HG03469 (cell line): ENCODE measurements around the gene CACNG4.
"Not testable (repeated sequence)": the region's sequence is repeated elsewhere in the genome, so short reads cannot be mapped to it uniquely, and the experiment has no call there.

ENCODE experiments used
- ATAC-seq: cut with Tn5 transposase; IDR thresholded peaks from one replicate; pipeline ENCODE4 v1.9.1; 2021; ENCODE audit warnings: mild to moderate bottlenecking, moderate library complexity, moderate number of reproducible peaks; ENCODE audit not compliant: unreplicated experiment

The CACNG4 gene

DNA sequence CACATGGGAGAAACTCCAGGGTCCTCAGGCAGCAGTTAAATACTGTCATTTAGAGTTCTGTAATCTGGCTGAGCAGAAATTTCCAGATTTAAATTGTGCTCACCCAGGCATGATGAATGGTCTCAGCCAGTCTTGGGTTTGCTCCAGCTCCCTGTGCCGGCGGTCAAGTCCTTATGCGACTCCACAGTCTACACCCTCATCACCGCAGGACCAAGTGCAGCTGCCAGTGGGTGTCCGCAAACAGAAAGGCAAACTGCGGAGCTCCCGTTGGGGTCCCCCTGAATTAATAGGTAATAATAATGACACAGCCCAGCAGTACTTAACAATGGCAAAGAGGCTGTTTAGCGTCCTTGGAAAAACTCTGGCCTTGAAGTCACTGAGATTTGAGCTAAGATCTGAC is 3.9 kb upstream of the CACNG4 start:
- ATAC-seq, result no peak

DNA sequence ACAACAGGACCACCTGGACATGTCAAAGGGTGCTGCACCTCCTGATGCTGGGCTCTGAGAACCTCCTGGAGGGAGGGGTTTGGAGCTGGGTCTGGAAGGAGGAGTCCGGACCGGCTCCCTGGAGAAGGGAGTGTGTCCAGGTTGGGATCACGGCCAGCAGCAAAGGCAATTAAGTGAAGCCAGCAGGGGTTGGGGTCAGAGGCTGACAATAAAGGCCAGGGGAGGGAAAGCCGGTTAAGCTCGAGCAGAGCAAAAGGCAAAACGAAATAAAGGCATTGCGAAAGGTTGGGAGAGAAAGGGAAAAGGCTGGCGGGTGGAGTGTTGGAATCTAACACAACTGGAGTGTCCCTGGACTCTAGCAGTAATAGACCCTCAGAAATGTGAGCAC is 992 bp upstream of the CACNG4 start:
- no peak for ATAC-seq

DNA sequence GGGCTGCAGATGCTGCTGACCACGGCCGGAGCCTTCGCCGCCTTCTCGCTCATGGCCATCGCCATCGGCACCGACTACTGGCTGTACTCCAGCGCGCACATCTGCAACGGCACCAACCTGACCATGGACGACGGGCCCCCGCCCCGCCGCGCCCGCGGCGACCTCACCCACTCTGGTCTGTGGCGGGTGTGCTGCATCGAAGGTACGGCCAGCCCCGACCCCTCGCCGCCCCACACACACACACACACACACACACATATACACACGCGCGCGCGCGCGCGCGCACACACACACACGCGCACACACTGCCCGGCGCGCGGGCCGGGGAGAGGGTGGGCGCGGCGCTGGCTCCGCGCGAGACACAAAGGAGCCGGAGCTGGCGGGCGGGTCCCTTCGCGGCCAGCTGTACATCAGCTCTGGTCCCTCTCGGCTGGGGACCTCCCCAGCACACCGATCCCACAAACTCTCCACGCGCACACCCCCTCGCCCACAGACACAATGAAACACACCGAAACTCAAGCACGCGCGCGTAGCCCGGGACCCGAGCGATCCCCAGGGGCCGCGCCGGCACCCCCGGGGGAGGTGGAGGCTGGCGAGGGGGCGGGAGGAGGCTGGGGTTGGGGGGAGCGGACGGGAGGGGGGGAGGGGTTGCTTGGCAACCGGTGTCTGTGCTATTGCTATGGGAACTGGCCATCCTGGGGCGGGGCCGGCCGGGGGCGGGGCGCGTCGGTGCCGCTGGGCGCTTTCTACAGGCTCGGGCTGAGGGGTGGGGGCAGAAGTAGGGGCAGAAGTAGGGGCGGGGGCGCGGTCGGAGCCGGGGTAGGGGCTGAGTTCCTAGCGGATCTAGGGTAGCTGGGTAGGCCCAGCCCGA is 658 bp downstream of the CACNG4 start:
- ATAC-seq, result no peak

DNA sequence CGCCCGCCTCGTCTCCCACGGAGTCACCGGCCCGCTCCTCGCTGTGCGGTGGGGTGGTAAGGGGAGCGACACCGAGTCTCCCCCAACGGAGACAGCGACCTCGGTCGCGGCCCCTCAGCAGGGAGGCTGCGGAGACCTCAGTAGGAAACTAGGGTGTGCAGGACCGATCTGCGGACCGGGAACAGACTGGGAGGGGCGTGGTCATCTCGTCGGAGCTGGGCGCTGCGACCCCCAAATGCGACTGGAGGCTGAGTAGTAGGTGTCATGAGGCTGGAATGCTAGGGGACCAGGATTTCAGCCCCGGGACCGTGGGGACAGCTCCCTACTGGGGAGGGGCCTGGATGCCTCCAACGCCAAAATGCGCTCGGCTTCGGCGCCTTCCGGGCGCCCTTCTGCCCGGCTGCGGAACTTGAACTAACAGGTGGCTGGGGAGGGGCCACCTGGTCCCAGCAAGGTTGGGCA is 1.3 kb downstream of the CACNG4 start:
- ATAC-seq, result no peak

DNA sequence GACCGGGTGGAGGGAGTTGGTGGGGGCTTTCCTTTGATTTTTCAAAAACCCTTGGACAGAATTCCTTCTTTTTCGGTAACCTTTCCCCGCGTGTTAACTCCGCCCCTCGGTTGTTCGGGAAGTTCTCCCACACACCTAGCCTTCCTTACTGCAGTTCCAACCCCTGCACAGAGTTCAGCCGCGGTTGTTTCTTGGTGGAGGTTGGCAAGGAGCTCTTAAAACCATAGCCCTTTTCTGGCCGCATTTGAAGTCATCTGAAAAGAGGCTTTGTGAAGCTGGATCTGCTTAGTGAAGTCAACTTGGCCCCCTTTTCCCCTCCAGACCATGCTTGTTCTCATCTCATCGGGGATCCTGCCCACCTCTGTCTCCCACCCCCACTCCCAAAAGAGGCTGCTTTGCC is 1.8 kb downstream of the CACNG4 start:
- ATAC-seq, result no peak

DNA sequence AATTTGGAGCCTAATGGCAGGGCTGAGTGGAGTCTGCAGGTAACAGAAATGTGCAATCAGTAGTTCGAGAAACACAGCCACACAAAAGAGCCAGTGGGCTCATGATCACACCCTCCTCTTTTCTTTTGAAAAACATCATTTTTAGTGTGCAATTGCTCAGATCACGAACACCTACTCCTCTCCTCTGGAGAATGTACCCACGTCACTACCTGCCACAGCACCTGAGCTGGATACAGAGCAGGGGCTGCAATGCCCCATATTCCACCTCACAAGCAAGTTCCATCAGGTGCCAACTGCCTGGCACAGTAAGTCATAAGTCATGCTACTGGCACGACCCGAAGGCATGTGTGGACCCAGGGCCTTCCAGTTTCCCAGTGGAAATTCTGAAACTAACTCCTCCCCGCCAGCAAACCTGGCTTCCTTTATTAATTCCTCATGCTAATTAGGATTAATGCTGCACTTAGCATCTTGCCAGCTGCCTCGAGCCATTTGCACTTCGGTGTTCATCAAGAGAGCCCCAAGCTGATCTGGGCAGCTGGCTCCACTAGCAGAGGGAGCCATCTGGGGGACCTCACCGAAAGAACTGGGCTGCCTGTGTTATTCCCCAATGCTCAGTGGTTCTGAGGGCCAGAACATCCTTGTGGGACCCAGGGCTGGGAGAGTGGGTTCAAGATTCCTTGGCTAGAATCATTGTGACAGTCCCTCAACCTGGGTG is 2.4 kb downstream of the CACNG4 start:
- no peak for ATAC-seq

DNA sequence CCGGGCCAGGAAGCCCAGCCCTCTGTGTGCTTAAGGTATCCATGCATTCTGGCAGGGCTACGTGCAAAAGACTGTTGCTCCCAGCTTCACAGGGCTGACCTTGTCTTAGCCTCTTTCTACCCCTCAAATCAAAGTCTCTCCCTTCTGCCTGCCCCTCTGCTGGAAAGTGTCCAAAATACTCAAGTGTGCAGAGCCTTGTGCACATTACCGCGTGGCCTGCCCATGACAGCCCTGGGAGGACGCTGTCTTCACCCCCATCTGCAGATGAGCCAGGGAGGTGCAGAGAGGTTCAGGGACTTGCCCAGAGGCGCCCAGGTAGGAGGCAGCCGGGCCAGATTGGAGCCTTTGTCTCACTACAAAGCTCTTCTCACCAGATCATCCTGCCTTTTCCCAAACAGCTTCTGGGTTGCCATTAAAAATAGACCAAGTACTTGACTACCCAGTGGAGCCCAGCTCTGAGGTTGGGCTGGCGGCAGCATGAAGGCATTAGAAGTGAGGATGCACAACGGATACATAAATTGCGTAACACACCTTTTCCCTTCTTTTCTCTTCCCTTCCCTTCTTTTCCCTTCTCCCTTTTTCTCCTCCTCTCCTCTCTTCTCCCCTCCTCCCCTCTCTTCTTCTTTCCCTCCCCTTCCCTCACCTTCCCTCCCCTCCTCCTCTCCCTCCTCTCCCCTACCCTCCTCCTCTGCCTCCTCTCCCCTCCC is 3.5 kb downstream of the CACNG4 start:
- ATAC-seq, result no peak

DNA sequence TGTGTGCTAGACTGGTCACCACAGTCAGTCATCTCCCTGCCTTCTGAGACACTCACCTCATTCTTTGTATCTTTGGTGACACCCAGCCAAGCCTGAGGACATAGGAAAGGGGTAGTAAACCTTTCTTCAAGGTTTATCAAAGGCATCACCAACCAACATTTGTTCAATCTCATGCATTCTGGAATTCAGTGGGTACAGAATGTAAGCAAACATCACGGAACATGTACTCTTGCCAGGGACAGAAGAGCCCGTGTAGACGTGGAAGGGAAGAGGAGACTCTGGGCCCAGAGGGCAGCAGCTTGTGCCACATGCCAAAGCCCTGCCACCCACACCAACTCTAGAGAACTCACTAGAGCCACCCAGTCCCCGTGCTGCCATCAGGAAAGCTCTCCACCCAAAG is 4.4 kb downstream of the CACNG4 start:
- no peak for ATAC-seq

DNA sequence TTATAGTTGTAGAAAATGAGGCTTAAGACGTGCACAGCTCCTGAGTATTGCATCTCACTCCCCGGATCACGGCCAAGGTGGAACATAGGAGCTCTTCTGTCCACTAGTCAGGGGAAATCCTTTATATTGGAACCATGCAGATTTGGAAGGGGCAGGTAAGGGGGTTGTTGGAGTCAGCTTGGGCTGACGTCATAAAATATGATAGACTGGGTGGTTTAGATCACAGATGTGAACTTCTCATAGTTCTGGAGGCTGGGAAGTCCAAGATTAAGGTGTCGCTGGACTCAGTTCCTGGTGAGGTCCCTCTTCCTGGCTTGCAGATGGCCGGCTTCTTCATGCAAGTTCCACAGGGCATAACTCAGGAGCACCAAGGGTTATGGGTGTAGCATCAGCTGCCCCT is 5.6 kb downstream of the CACNG4 start:
- no peak for ATAC-seq

DNA sequence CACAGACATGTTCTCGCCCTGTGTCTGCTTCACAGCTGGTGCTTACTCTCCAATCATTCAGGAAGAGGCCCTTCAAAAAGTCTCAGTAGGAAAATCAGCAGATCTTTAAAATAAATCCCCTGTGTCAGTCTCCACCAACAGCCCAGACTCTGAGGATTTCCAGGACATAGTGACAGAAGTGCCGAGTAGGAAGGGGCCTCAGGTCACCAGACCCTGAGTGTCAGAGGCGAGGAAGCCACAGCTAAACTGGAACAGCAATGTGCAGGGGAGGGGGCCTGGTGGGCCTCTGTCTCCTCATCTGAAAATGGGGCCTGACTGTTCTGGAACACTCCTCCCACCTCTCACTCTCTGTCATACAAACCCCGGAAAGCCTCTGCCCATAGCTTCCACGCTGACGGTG is 6.3 kb downstream of the CACNG4 start:
- no peak for ATAC-seq

DNA sequence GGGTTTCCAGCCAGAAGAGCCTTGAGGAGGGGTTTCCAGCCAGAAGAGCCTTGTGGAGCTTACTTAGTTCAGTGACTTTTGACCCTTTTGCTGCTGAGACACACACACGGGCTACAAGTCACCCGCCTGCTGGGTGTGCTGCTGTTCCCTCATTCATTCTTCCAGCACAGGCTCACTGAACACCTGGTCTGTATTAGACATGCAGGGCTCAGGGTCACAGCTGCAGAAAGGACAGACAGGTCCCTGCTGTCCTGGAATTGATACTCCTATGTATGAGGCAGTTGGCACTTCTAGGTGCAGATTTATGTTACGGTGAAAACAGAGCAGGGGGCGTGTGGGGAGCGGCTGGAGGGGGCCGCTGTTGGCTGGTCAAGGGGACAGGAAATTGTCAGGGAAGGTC is 6.8 kb downstream of the CACNG4 start:
- no peak for ATAC-seq

DNA sequence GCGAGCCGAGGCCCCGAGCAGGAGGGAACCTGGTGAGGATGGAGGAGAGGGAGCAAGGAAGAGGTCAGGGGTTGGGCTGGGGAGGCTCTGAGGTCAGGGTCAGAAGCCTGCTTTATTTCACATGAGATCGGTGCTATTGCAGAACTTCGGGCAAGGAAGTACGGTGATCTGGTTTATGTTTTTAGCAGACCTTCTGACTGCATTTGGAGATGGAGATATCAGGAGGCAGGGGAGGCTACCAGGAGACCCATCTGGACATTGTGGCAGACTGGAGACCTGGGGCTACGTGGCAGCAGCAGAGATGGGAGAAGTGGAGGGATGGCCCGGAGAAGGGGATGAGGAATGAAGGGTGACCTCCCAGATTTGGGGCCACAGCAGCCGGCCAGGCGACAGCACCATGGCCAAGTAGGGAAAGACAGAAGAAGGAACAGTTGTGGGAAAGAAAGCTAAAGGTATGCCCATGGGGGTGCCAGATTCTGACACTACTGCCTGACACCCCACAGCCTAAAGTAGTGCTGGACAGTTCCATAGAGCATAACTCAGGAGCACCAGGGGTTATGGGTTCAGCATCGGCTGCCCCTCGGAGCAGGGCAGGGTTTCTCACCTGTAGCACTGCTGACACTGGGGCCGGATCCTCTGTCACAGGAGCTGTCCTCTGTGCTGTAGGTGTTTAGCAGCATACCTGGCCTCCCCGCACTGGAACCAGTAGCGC is 7.4 kb downstream of the CACNG4 start:
- ATAC-seq, result no peak

DNA sequence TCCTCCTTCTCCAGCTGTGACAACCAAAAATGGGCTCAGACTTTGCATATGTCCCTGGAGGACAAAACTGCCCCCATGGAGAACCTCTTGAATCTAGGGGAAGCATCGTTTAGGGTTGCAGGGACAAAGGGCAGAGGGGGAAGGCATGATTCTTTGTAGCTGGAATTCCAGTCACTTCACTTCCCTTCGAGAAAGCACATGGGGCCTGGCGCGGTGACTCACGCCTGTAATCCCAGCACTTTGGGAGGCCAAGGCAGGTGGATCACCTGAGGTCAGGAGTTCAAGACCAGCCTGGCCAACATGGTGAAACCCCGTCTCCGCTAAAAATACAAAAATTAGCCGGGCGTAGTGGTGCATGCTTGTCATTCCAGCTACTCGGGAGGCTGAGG is 7.9 kb downstream of the CACNG4 start:
- ATAC-seq, result not testable (repeated sequence)

DNA sequence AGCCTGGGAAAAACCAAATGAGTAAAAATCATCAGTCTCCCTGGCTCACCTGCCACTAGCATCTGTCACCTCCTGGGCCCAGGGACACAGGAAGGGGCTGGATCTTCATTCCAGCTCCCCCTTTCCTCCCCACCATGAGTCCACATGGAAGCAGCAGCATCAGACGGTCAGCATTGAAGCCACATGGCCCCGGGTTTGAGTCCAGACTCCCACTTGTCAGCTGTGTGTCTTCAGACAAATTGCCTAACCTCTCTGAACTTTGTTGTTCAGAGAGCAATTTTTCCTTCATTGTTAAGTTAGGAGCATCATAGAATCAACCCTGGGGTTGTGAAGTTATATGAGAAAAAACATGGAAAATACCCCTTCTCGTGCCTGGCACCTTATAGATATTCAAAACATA is 10.7 kb downstream of the CACNG4 start:
- ATAC-seq, result no peak

DNA sequence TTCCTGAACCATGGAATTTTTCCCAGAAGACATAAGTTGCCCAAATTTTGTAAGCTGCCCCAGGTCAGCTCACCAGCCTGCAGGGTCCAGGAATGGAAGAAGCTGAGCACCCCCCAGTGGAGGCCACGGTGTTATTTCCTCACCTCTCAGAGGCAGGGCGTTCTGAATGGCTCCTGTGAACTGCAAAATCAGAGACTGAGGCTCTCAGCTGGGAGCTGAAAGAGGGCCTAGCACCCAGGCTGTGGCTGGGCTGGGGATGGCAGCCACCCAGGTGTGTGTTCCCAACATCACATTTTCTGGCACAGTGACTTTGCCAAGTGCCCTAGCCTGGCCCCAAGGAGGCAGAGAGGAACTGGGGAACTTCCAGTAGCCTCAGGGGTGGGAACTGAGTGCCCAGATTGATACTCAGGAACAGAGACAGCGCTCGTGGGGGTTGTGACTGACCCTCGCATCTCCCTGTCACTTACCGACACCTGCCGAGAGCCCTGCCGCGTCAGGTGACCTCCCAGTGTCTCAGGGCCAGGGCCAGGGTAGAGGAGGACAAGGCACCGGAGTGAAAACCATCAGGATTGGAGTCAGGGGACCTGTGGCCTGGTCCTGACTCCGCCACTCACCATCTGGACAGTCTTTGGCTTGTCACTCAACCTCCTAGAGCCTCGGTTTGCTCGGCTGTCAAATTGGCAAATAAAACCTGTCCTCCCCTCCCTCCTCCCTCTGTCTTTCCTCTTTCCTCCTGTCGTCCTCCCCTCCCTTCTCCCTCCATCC is 11.3 kb downstream of the CACNG4 start:
- ATAC-seq, result no peak

DNA sequence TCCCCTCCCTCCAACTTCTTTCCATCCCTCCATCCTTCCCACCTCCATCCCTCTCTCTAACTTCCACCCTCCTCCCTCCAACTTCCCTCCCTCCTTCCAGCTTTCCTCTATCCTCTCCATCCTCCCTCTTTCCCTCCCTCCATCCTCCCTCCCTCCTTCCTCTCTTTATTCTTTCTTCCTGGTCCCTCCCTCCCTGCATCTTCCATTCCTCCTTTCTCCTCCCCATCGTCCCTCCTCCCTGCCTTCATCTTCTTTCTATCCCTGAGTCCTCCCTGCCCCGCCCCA is 11.8 kb downstream of the CACNG4 start:
- ATAC-seq, result no peak

DNA sequence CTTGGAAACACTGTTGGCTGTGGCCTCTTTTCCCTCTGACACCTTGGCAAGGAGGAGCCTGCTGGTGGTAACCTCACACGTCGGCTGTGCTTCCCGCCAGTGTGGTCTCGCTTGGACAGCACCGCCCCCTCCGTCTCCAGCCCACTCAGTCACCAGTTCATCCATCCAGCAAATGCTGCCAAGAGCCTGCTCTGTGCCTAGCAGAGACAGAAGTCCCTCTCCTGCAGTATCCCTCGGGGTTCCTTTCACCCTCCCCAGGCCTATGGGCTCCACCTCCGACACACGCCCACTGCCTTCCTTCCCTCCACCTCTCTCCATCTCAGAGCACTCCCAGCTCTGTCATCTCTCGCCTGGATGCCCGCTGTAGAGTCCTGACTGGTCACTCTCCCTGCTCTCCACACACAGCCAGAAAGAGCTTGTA is 12.3 kb downstream of the CACNG4 start:
- ATAC-seq, result no peak

DNA sequence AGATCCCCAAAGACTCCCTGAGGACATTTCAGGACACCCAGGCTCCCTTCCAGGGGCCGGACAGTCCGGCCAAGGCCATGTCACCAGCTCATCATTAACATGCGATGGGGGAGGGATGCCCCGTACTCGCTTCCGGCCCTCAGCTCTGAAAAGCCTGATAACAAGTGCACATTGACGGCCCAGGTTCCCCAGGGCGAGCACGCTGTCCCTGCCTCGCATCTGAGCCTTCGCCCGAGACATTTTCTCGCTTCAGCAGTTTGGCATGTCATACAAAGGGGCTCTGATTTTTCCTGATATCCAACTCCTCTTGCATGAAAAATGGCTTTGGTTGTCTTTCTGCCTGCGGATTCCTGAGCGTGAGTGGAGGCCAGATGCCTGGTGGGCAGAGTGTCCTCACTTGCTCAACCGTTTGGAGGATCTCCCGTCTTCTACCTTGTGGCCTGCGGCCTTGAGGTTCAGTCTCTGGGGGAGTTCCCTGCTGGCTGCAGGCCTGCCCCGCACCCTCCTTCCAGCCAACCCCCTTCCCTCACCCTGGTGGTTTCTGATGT is 14.1 kb downstream of the CACNG4 start:
- no peak for ATAC-seq

DNA sequence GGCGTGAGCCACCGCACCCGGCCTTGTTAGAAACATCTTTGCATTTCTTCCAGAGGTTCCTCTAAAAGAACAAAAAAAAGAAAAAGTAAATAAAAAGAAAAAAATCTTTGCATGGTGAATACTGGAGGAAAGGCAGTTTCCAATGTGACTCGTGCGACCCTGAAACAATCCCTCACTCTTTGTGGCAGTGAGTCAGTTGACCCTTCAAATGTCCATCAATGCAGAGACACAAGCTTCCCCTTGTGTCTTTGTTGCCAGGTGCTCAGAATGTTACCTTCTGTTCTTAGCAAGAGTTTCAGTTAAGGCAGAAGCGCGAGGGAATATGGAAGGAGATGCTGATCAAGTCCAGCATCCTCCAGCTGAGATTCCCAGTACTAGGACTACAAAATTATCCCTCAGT is 16.4 kb downstream of the CACNG4 start:
- no peak for ATAC-seq

DNA sequence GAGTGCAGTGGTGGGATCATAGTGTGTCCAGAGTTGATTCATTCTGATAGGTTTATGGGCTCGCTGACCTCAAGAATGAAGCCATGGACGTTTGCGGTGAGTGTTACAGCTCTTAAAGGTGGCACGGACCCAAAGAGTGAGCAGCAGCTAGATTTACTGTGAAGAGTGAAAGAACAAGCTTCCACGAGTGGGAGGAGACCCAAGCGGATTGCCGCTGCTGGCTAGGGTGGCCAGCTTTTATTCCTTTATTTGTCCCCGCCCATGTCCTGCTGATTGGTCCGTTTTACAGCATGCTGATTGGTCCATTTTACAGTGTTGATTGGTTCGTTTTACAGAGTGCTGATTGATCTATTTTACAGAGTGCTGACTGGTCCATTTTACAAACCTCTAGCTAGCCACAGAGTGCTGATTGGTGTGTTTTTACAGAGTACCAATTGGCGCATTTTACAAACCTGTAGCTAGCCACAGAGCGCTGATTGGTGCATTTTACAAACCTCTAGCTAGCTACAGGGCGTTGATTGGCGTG is 17.5 kb downstream of the CACNG4 start:
- ATAC-seq, result no peak
